Mammary epithelial cell (primary cell): ENCODE measurements around the gene SIK3.

Source experiments
- CTCF ChIP-seq, 2 donors: IDR thresholded peaks in 1 of 2; conservative IDR thresholded peaks in 1 of 2; 2 replicates each; pipeline ENCODE4 v1.5.1; 2011 to 2012; ENCODE audit warnings: inconsistent platforms in 2 of 2, low read length in 2 of 2, mild to moderate bottlenecking in 2 of 2, control low read depth in 1 of 2, low read depth in 1 of 2; ENCODE audit not compliant: insufficient read depth in 1 of 2; ENCODE audit errors: extremely low read depth in 1 of 2
- EZH2 ChIP-seq: IDR thresholded peaks from 2 replicates; pipeline ENCODE4 v1.6.1; 2012; ENCODE audit warnings: low read length, inconsistent platforms, borderline replicate concordance

- TF ChIP-seq CTCF (conservative IDR thresholded peaks at IDR 0.05 in 1 of 2, IDR thresholded peaks at IDR 0.05 in 1 of 2; ENCODE audit: extremely low read depth in 1 of 2, insufficient read depth in 1 of 2, low read depth in 1 of 2, low read length in 2 of 2) (no peak), EZH2 (no peak)
These were observed 60.3 kb downstream of the SIK3 start for GRCh38 chr11:117037975-117038350.
